GM18502 (cell line): Measurements from ENCODE around the gene TCF3.
"Not testable (repeated sequence)": the region's sequence is repeated elsewhere in the genome, so short reads cannot be mapped to it uniquely, and the experiment has no call there.

ENCODE experiments used
- ATAC-seq: cut with Tn5 transposase; IDR thresholded peaks from one replicate; pipeline ENCODE4 v1.9.1; 2021; ENCODE audit warnings: mild to moderate bottlenecking; ENCODE audit not compliant: unreplicated experiment, poor library complexity

The TCF3 gene

DNA sequence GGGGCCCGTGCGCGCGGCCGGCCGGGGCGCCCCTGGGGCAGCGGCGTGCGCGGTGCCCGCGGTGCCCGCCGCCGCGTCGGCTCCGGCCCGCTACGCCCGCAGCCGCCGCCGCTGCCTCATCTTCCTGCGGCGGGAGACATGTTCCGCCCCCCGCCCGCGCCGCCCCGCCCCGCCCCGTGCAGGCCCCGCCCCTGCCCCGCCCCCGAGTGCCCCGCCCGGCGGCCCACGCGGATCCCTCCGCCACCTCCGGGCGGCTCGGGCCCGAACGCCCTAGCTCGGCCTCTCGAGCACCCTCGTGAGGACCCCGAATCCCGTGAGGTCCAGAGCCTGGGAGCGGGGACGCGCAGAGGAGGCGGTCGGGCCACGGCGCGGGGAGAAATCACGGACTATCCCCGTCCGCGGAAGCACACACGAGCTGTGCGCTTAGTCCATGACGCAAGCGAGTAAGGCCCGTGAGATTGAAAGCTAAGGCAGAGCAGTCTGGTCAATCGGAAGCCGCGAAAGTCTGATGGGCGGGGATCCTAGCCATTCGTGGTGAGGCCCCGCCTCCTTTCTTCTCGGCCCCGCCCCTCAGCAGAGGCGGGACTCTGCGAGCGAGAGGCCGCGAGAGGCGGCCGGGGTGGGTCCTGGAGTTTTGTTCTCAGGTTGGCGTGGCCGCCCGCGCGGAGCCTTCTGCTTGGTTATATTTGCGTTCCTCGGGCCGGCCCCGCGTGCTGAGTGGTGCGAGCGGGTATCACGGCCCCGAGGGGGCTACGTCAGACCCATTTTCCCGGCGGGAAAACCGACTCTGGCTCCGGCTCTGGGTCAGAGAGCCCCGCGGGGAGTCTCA lies at the start of gene TCF3:
Gene TCF3, minus strand, starts transcription at position 145 of the 829 bp plus-strand sequence. CDS start 2,367 bp downstream, outside the sequence.
- peak; percentile 68 for ATAC-seq

DNA sequence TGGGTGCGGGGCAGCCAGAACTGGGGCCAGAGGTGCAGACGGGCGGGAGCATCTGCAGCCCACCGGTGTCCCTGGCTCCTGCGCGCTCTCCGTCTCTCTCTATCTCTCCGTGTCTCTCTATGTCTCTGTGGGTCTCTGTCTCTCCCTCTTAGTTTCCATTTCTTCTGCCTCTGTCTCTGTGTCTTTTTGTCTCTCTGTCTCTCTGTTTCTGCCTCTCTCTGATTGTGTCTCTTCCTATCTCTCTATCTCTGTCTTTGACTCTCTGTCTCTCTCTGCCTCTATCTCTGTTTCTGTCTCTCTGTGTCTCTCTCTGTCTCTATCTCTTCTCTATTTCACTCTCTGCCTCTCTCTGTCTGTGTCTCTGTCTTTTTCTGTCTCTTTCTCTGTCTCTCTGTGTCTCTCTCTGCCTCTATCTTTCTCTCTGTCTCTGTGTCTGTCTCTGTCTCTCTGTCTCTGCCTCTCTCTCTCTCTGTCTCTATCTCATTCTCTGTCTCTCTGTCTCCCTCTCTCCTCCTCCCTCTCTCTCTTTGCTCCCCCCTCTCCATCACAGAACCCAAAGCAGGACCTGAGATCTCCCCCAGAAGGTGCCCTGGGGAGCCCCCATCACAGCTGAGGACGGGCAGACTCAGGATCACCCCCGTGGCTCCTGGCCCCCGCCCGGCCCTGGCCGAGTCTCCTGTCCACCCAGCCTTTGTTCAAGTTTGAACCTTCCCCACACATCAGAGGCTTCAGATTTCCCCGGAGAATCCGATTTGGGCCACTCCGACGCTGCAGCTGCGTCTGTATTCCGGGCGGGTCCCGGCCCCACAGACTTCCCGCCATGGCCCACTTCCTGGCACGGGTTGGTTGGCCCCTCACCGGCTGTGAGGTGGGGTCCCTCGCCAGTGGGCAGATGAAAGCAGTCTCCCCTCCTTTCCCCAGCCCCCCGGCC lies 48.6 kb upstream of the TCF3 start:
- no peak for ATAC-seq

DNA sequence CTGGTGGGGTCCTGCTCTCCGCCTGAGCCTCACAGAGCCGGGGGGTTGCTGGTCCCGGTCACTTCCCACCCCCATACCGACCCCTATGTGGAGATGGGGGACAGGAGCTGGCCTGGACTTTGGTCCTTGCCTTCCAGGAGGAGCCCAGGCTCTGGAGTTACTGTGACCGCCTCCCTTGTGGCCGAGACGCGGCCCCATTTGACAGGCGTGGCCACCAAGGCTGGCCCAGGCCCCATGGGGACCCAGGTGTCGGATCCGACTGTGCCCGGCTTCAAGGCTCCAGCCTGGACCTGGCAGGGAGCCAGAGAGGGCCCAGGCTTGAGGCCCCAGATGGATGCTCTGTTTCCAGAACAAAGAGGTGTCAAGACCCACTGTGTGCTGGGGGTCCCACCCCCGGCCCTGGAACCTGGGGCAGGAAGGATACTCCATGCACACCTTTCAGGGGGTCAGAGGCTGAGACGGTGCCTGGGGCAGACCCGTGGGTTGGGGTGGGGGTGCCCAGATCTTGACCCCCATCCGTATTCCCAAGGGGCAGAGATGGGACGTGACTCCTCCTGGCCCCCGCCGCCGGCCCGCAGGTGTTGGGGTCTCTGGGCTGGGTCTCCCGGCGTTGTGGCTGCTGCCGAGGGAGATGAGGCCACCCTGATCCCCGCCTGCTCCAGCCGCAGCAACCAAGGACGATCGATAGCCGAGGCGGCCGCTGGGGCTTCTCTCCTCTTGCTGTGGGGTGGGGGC lies 47.8 kb upstream of the TCF3 start:
- ATAC-seq, result no peak

DNA sequence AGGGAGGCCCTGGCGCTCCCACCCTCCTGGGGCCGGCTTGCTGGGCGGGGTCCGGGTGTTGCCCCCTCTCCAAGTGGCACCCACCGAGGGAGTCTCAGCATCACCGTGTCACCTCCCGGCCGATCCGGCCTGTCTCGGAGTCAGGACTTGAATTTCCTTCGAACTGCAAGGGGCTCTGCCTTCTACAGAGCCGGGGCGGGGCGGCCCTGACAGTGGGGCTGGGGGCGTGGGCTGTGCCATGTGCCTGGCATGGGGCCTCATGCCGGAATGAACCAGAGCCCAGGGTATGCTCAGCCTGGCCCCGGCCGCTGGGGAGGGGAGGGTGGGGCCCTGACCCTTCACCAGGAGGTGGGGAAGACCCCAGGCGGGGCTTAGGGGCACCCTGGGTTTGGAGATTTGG lies 47.0 kb upstream of the TCF3 start:
- ATAC-seq, result no peak

DNA sequence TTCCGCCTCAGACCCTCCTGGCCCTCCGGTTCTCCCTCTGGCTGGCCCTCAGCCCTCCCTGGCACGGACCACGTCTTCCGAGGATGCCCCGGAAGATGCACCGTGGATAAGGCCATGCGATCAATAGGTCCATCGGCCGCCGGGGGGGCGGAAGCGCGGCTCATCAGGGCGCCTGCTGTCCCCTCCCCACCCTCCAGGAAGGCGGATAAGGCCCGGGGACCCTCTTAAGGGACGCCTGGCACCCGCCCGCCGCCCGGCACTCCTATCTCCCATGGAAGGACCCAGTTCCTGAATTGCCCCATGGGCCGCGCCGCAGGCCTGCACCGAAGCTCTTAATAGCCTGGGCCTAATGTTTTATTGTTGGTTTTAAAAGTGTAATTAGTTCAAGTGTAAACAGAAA lies 46.2 kb upstream of the TCF3 start:
- no peak for ATAC-seq

DNA sequence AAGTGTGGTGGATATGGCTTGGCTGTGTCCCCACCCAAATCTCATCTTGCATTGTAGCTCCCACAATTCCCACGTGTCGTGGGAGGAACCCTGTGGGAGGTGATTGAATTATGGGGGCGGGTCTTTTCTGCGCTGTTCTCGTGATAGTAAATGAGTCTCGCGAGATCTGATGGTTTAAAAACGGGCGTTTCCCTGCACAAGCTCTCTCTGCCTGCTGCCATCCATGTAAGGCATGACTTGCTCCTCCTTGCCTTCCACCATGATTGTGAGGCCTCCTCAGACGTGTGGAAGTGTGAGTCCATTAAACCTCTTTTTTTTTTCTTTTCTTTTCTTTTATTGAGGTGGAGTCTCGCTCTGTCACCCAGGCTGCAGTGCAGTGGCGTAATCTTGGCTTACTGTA lies 43.1 kb upstream of the TCF3 start:
- not testable (repeated sequence) for ATAC-seq

DNA sequence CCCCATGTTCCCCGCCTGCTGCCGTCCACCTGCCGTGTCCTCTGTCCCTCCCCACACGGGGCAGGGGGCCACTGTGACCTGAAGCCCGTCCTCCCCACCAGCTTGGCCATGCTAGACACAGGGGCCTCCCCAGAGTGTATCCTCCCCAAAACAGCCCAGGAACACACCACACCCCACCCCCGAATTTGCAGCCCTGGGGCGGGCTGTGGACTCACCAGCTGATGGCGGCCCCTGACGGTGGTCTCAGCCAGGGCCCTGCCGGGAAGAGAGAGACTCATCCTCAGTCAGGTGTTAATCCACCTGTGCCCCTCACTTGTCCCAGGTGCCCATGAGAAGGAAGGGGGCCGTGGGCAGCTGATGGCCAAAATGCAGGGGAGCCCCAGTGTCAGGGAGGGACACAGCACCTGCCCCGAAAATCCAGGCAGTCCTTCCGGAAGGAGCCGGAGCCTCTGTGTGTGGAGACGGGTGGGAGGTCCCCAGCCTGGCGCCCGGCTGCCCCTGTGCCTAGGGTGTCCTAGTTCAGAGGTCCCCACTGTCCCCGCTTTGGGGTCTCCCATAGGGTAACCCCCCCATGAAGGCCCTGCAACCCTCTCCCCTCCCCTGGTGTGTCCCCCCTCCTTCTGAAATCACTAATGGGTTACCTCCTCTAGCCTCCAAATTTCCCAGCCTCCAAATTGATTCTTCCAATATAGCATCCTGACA lies 39.3 kb upstream of the TCF3 start:
- no peak for ATAC-seq

DNA sequence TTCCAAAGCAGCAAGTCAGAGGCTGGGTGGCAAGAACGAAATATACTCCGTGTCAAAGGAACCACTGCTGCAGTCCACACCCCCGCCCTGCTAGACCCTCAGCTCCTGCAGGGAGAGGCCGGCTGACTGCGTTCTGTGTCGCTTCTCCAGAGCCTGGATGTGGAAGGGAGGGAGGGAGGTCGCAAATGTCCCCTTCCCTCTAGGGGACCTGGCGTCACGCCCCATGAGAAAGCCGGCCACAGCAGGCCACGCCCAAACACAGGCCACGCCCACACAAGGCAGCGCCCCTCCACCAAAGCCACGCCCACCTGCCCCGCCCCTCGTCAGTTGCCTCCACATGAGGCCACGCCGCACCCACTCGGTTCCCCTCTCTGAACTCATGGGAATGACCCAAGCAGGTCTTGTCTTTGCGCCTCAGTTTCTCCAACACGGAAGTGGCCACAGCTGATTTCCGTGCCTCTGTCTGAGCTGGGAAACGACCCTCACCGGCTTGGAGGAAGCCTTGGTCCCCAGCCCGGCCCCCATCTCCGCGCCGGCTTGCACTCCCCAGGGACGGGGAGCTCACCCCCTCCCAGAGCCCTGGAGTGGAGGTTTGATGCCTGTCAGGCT lies 38.4 kb upstream of the TCF3 start:
- no peak for ATAC-seq

DNA sequence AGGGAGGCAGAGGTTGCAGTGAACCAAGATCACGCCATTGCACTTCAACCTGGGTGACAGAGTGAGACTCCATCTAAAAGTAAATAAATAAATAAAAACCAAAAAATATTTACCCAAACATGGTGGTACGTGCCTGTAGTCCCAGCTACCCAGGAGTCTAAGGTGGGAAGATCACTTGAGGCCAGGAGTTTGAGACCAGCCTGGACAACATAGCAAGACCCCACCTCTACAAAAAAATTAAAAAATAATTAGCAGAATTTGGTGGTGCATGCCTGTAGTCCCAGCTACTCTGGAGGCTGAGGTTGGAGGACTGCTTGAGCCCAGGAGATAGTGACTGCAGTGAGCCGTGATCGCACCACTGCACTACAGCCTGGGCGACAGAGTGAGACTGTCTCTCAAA lies 33.4 kb upstream of the TCF3 start:
- ATAC-seq, result not testable (repeated sequence)

DNA sequence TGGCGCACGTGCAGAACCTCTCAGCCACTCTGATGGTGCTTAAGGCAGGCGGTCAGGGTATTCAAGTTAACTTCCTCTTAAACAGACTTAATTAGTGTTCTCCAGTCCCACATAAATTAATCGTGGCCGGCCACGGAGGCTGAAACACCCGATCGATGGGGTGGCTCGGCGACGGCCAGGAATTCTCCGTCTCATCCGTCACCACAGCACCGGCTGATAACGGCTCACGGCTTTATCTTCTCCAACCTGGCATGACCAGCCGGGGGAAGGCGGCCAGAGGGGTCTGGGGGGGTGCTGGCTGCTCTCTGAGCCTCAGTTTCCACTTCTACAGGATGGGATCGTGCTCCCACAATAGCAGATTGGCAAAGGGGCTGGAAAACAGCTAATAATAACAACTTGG lies 32.6 kb upstream of the TCF3 start:
- ATAC-seq, result no peak

DNA sequence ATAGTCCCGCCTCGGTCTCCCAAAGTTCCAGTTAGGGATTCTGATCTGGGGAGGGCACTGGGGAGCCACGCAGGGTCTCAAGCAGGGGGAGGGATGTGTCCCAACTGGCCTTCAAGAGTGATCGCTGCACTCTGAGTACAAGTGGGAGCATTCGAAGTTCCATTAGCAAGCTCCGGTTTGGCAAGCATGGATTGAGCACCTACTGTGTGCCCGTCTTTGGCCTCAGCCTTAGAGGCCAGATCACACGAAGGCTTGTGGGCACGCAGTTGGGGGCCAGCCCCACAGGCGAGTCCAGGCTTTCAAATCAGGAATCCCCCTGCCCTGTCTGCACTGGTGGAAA lies 32.1 kb upstream of the TCF3 start:
- no peak for ATAC-seq

DNA sequence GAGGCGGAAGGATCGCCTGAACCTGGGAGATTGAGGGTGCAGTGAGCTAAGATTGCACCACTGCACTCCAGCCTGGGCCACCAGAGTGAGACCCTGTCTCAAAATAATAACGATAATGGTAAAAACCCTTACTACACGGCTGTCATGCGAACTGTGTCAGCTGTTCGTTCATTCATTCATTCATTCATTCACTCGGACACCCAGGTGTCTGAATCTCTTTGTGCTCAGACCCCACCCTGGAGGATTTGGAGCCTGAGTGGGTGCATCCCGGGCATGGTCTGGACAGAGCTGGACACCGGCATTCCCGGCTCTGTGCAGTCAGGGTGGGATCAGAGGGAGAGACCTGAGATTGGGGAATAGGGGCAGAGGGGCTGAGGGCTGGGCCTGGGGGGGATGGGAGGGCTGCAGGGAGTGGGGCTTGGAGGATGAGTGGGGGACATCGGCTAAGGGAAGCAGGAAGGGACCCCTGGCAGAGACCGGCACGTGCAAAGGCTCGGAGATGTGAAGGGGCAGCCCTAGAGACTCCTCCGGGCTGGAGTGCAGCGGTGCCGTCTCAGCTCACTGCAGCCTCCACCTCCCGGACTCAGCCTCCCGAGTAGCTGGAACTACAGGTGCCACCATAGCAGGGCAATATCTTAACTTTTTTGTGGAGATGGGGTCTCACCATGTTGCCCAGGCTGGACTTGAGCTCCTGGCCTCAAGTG lies 31.6 kb upstream of the TCF3 start:
- ATAC-seq, result no peak

DNA sequence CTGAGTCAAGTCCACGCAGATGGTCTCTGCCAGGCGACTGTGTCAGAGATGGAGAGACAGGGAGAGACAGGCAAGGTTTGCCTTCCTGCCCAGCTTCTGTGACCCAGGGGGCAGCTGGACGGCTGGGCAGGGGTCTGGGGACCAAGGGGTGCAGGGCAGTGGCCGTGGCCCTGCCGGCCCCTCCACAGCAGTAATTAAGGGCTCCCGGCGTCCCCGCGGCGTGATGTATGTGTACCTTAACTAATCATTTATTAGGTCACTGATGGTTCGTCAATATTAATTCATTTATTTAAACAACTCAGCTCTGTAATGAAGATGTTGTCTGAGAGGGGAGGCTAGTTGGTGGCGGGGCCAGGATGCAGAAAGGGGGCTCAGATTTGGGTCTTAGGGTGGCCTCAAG lies 28.6 kb upstream of the TCF3 start:
- ATAC-seq, result no peak

DNA sequence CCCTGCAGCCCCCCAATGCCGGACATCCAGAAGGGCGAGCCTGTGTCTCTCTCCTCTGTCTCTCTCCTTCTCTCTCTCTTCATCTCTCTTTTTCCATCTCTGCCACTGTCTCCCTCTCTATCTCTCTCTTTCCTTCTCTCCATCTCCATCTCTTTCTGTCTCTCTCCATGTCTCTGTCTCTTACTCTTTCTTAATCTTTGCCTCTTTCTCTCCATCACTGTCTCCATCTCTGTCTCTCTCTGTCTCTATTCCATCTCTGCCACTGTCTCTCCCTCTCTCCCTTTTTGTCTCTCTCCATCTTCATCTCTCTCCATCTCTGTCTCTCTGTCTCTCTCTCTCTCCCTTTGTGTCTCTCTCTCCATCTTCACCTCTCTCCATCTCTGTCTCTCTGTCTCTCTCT lies 25.7 kb upstream of the TCF3 start:
- no peak for ATAC-seq

DNA sequence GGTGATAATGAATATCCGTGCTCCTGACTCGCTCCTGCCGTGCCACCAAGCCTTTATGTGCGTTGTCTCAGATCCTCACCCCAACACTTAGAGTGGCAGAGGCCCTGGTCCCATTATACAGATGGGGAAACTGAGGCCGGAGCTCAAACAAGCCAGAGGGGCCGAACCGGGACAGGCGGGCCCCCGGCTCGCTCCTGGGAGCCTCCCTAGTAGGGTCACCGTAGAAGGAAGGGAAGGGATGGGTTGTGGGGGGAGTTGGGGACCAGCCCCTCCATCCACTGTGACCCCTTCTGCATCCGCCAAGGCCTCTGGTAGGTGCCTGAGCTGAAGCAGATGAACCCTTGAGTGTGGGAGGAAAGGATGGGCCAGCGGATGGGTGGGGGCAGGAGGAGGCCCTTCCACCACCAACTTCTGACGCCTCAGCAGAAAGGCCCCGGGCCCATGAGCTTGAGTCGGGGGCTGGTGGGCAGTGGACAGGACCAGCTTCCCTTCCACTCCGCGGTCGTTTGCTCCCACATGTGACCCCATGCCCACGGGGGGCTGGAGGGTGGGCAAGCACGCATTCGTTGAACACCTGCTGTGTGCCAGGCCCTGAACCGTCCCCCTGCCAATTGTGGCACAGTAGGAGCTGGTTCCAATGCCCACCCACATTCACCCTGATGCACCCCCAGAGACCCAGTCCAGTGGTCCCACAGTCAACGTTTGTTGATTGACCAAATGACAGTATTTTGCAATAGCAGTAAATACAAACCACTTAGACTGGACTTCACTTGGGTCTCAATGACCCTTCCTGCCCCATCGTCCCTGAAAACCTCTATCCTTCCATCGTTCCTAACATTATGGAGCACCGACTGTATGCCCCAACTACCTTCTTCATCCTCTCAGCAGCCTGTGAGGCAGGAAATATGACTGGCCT lies 24.2 kb upstream of the TCF3 start:
- no peak for ATAC-seq

DNA sequence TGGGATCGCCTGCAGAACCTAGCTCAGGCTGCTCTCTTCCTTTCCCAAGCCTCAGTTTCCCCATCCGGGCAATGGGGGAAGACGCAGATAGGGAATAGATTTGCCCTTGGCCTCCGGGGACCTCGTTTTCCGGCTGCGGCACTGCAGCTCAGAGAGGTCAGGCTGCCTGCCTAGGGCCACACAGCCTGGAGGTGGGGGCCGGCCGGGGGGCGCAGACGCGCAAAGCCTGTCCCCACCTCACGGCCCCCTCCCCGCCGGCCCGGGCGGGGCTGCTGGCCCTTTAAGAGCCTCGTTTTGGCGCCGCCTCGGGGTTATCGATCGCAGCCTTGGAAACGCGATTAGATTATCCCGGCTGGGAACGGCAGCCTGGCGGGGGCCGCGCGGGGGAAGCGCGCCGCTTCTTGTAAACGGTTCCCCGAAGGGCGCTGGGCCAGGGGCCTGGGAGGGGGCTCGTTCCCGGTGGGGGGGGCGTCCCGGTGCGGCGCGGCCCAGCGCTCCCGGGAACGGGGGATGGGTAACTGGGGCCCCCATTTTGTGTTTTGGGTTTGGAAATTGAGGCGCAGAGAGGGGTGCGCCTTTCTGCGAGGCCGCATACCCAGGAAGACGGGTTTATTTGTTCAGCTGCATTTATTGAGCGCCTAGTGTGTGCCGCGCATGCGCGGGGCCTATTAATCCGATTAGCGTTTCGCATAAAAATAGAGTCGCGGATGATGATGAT lies 23.4 kb upstream of the TCF3 start:
- ATAC-seq, result no peak

DNA sequence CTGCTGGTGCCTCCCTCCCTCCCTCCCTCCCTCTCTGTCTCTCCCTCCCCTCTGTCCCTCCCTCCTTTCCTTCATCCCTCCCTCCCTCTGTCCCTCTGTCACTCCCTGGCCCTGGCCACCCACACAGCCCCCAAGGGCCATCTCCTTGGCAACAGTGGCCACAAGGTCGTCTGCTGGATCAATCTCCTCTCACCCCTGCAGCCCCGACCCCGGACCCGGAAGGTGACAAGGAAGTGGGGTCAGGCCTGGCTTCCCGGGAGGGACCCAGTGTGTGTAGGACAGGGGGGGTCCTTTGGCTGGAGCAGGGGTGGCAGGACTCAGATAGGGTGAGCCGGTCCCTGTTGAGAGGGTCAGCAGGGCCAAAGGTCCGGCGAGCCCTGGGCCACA lies 21.9 kb upstream of the TCF3 start:
- no peak for ATAC-seq
